ENCODE results near the gene CFI.

The CFI gene

DNA sequence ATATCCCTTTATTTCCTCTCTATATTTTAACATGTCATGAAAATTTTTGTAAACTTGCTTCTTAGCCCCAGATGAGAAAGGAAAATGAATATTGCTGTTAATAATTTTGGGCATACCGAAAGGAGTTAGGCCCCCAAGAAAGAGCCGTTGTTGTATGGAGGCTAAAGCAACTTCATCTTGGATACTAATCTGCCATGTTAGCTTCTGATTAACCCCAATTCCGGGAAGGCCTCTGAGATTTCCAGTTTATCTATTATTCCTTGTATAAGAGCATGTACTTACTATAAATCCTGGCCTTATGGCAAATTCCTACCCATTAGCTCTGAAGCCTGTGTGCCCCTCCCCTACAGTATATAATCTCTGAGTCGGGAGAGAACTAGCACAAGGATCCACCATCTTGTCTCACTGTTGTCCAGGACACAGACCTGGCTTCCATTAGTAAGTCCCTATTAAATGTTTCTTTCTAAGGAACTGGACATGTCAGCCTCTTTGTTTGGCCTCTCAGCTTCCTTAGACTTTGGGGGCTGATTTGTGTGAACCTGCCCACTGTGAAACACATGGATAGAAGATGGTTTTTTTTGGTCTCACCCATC, 51.1 kb downstream of the CFI start:
- Histone ChIP-seq H3K14ac (ENCODE audit: low read length) (no peak overlapping the region), H2BK120ac (ENCODE audit: low read depth, low read length) (no peak overlapping the region), H3K4me1 (ENCODE audit: control insufficient read depth in 2 of 2, insufficient read depth in 1 of 2, low read depth in 1 of 2, low read length in 2 of 2) (no peaks in the 10 kb centered on the region), H3K9me3 (replicated peaks in 1 of 2; ENCODE audit: control insufficient read depth in 2 of 2, insufficient read depth in 1 of 2, low read depth in 1 of 2, low read length in 2 of 2) (no peaks in the 10 kb centered on the region), H3K4me2 (ENCODE audit: insufficient read depth, low read length, poor library complexity, severe bottlenecking) (no peak overlapping the region), H3K9ac (ENCODE audit: low read depth, low read length, poor library complexity) (no peak overlapping the region), H2AK5ac (ENCODE audit: low read depth, low read length) (no peak overlapping the region), H3K27ac (replicated peaks; ENCODE audit: low read length) (no peak overlapping the region), H4K8ac (ENCODE audit: low read depth, low read length) (no peak overlapping the region), H3K36me3 (replicated peaks in 1 of 2; ENCODE audit: control insufficient read depth in 2 of 2, insufficient read depth in 2 of 2, low read length in 2 of 2) (no peaks in the 10 kb centered on the region), H2BK5ac (ENCODE audit: low read length) (no peak overlapping the region), H3K23ac (ENCODE audit: low read depth, low read length, poor library complexity) (no peak overlapping the region), H3K4me3 (ENCODE audit: low read length in 2 of 2) (no peak overlapping the region), H3K79me1 (ENCODE audit: low read depth, low read length) (no peaks in the 10 kb centered on the region), H3K18ac (ENCODE audit: low read length) (no peak overlapping the region), H4K91ac (ENCODE audit: low read depth, low read length, poor library complexity) (no peak overlapping the region), H2BK15ac (ENCODE audit: low read length) (no peak overlapping the region), H3K4ac (ENCODE audit: low read length) (no peak overlapping the region), H2AFZ (ENCODE audit: low read length) (peak overlapping the region; percentile 61), H3K27me3 (ENCODE audit: control insufficient read depth in 3 of 3, insufficient read depth in 3 of 3, low read depth in 1 of 3, low read length in 3 of 3) (peaks cover 0 to 4% (median 0%) of the 10 kb centered on the region in 3 experiments), H2BK12ac (ENCODE audit: low read length) (no peak overlapping the region)
- DNase-seq (ENCODE audit: low spot score), result no peak
- WGBS, 2 donors (ENCODE audit: extremely low coverage in 2 of 2, insufficient read length in 2 of 2, insufficient replicate concordance in 1 of 2), result no CpG with 5 or more reads among the region's 4 CpGs

GRCh38 chr4:109749388-109750082, 52.3 kb downstream of the CFI start:
- Histone ChIP-seq H3K4me3 (ENCODE audit: low read length in 2 of 2) (no peak overlapping the region), H4K91ac (ENCODE audit: low read depth, low read length, poor library complexity) (no peak overlapping the region), H2BK120ac (ENCODE audit: low read depth, low read length) (no peak overlapping the region), H3K27me3 (ENCODE audit: control insufficient read depth in 3 of 3, insufficient read depth in 3 of 3, low read depth in 1 of 3, low read length in 3 of 3) (peaks cover 0 to 4% (median 0%) of the 10 kb centered on the region in 3 experiments), H3K9me3 (replicated peaks in 1 of 2; ENCODE audit: control insufficient read depth in 2 of 2, insufficient read depth in 1 of 2, low read depth in 1 of 2, low read length in 2 of 2) (no peaks in the 10 kb centered on the region), H3K79me1 (ENCODE audit: low read depth, low read length) (no peaks in the 10 kb centered on the region), H3K36me3 (replicated peaks in 1 of 2; ENCODE audit: control insufficient read depth in 2 of 2, insufficient read depth in 2 of 2, low read length in 2 of 2) (no peaks in the 10 kb centered on the region), H2AK5ac (ENCODE audit: low read depth, low read length) (no peak overlapping the region), H3K4me2 (ENCODE audit: insufficient read depth, low read length, poor library complexity, severe bottlenecking) (no peak overlapping the region), H3K4ac (ENCODE audit: low read length) (no peak overlapping the region), H3K14ac (ENCODE audit: low read length) (no peak overlapping the region), H3K18ac (ENCODE audit: low read length) (no peak overlapping the region), H2AFZ (ENCODE audit: low read length) (no peak overlapping the region), H3K27ac (replicated peaks; ENCODE audit: low read length) (no peak overlapping the region), H2BK5ac (ENCODE audit: low read length) (no peak overlapping the region), H2BK15ac (ENCODE audit: low read length) (no peak overlapping the region), H2BK12ac (ENCODE audit: low read length) (no peak overlapping the region), H4K8ac (ENCODE audit: low read depth, low read length) (no peak overlapping the region), H3K23ac (ENCODE audit: low read depth, low read length, poor library complexity) (no peak overlapping the region), H3K9ac (ENCODE audit: low read depth, low read length, poor library complexity) (no peak overlapping the region), H3K4me1 (ENCODE audit: control insufficient read depth in 2 of 2, insufficient read depth in 1 of 2, low read depth in 1 of 2, low read length in 2 of 2) (no peaks in the 10 kb centered on the region)
- DNase-seq (ENCODE audit: low spot score), result no peak
- no CpG with 5 or more reads among the region's 7 CpGs for WGBS, 2 donors (ENCODE audit: extremely low coverage in 2 of 2, insufficient read length in 2 of 2, insufficient replicate concordance in 1 of 2)

DNA sequence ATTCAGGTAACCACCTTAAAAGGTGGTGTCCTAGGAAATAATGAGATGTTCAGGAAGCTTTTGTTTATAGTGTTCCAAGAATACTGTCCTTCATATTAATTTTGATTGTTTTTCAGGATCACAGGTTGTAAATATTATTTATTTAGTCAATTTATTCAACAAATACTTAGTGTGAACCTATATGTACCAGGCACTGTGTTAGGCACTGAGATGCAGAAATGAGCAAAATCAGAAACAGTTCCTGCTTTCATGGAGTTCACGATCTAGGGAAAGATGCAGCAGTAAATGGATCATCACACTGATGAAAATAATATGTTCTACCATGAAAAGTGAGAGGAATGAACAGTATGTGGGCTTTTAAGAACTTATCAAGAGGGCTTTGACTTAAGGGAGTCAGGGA, 53.7 kb downstream of the CFI start:
- no peak overlapping the region for H2AFZ ChIP-seq (ENCODE audit: low read length)
- H3K4me1 ChIP-seq (ENCODE audit: control insufficient read depth in 2 of 2, insufficient read depth in 1 of 2, low read depth in 1 of 2, low read length in 2 of 2), result no peaks in the 10 kb centered on the region
- no CpG with 5 or more reads among the region's 1 CpG for WGBS, 2 donors (ENCODE audit: extremely low coverage in 2 of 2, insufficient read length in 2 of 2, insufficient replicate concordance in 1 of 2)
- H3K18ac ChIP-seq (ENCODE audit: low read length), result no peak overlapping the region
- no peak for DNase-seq (ENCODE audit: low spot score)
- no peak overlapping the region for H3K14ac ChIP-seq (ENCODE audit: low read length)
- no peak overlapping the region for H3K4me3 ChIP-seq (ENCODE audit: low read length in 2 of 2)
- H2BK5ac ChIP-seq (ENCODE audit: low read length), result no peak overlapping the region
- no peak overlapping the region for H4K91ac ChIP-seq (ENCODE audit: low read depth, low read length, poor library complexity)
- no peaks in the 10 kb centered on the region for H3K36me3 ChIP-seq (replicated peaks in 1 of 2; ENCODE audit: control insufficient read depth in 2 of 2, insufficient read depth in 2 of 2, low read length in 2 of 2)
- peaks cover 0 to 7% (median 0%) of the 10 kb centered on the region in 3 experiments for H3K27me3 ChIP-seq (ENCODE audit: control insufficient read depth in 3 of 3, insufficient read depth in 3 of 3, low read depth in 1 of 3, low read length in 3 of 3)
- H3K79me1 ChIP-seq (ENCODE audit: low read depth, low read length), result no peaks in the 10 kb centered on the region
- H3K27ac ChIP-seq (replicated peaks; ENCODE audit: low read length), result no peak overlapping the region
- H3K4ac ChIP-seq (ENCODE audit: low read length), result no peak overlapping the region
- H3K9ac ChIP-seq (ENCODE audit: low read depth, low read length, poor library complexity), result no peak overlapping the region
- no peaks in the 10 kb centered on the region for H3K9me3 ChIP-seq (replicated peaks in 1 of 2; ENCODE audit: control insufficient read depth in 2 of 2, insufficient read depth in 1 of 2, low read depth in 1 of 2, low read length in 2 of 2)
- H3K4me2 ChIP-seq (ENCODE audit: insufficient read depth, low read length, poor library complexity, severe bottlenecking), result no peak overlapping the region
- H3K23ac ChIP-seq (ENCODE audit: low read depth, low read length, poor library complexity), result no peak overlapping the region
- H2BK120ac ChIP-seq (ENCODE audit: low read depth, low read length), result no peak overlapping the region
- H4K8ac ChIP-seq (ENCODE audit: low read depth, low read length), result no peak overlapping the region
- no peak overlapping the region for H2BK12ac ChIP-seq (ENCODE audit: low read length)
- H2AK5ac ChIP-seq (ENCODE audit: low read depth, low read length), result no peak overlapping the region
- no peak overlapping the region for H2BK15ac ChIP-seq (ENCODE audit: low read length)

- Histone ChIP-seq H3K18ac (ENCODE audit: low read length) (no peak overlapping the region), H2AK5ac (ENCODE audit: low read depth, low read length) (no peak overlapping the region), H3K36me3 (replicated peaks in 1 of 2; ENCODE audit: control insufficient read depth in 2 of 2, insufficient read depth in 2 of 2, low read length in 2 of 2) (no peaks in the 10 kb centered on the region), H3K27me3 (ENCODE audit: control insufficient read depth in 3 of 3, insufficient read depth in 3 of 3, low read depth in 1 of 3, low read length in 3 of 3) (peaks cover 0 to 21% (median 0%) of the 10 kb centered on the region in 3 experiments), H4K8ac (ENCODE audit: low read depth, low read length) (no peak overlapping the region), H2BK15ac (ENCODE audit: low read length) (no peak overlapping the region), H3K4me3 (ENCODE audit: low read length in 2 of 2) (no peak overlapping the region), H3K27ac (replicated peaks; ENCODE audit: low read length) (no peak overlapping the region), H3K4ac (ENCODE audit: low read length) (no peak overlapping the region), H2AFZ (ENCODE audit: low read length) (no peak overlapping the region), H3K4me2 (ENCODE audit: insufficient read depth, low read length, poor library complexity, severe bottlenecking) (no peak overlapping the region), H2BK12ac (ENCODE audit: low read length) (no peak overlapping the region), H3K23ac (ENCODE audit: low read depth, low read length, poor library complexity) (no peak overlapping the region), H3K9me3 (replicated peaks in 1 of 2; ENCODE audit: control insufficient read depth in 2 of 2, insufficient read depth in 1 of 2, low read depth in 1 of 2, low read length in 2 of 2) (no peaks in the 10 kb centered on the region), H2BK5ac (ENCODE audit: low read length) (no peak overlapping the region), H3K4me1 (ENCODE audit: control insufficient read depth in 2 of 2, insufficient read depth in 1 of 2, low read depth in 1 of 2, low read length in 2 of 2) (no peaks in the 10 kb centered on the region), H3K9ac (ENCODE audit: low read depth, low read length, poor library complexity) (no peak overlapping the region), H4K91ac (ENCODE audit: low read depth, low read length, poor library complexity) (no peak overlapping the region), H2BK120ac (ENCODE audit: low read depth, low read length) (no peak overlapping the region), H3K79me1 (ENCODE audit: low read depth, low read length) (no peaks in the 10 kb centered on the region), H3K14ac (ENCODE audit: low read length) (no peak overlapping the region)
- WGBS, 2 donors (ENCODE audit: extremely low coverage in 2 of 2, insufficient read length in 2 of 2, insufficient replicate concordance in 1 of 2), result no CpG with 5 or more reads among the region's 2 CpGs
- no peak for DNase-seq (ENCODE audit: low spot score)
Measured at GRCh38 chr4:109746728-109747127, 55.1 kb downstream of the CFI start.

All from neuronal stem cell (in vitro differentiated cells).